Islet of Langerhans (tissue), 1 donor: ENCODE data around the gene ZNF316.
"Not testable (repeated sequence)": the region's sequence is repeated elsewhere in the genome, so short reads cannot be mapped to it uniquely, and the experiment has no call there.

Experiments used
- FAIRE-seq: peaks from one replicate; lab custom pipeline; 2011; peaks lifted over from hg19 to GRCh38; lab: Jason Lieb, UNC

The ZNF316 gene

DNA sequence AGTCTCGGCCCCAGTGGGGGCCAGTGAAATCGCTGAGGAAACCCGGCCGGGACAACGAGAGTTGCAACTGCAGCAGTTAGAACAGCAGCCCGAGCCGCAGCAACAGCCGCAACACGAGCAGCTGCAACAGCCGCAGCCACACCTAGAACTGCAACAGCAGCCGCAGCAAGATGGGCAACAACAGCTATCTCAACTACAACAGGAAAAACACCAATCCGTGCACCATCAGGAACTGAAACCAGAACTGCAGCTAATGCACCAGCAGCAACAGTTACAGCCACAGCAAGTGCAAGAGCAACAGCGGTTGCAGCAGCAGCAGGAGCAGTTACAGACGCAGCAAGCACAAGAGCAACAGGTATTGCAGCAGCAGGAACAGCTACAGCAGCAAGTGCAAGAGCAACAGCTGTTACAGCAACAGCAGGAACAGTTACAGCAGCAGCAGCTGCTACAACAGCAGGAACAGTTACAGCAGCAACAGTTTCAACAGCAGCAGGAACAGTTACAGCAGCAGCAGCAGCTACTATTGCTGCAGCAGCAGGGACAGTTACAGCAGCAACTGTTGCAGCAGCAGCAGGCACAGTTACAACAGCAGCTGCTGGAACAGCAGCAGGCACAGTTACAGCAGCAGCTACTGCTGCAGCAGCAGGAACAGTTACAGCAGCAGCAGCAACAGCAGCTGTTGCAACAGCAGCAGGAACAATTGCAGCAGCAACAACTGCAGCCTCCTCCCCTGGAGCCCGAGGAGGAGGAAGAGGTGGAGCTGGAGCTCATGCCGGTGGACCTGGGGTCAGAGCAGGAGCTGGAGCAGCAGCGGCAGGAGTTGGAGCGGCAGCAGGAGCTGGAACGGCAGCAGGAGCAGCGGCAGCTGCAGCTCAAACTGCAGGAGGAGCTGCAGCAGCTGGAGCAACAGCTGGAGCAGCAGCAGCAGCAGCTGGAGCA lies 15.7 kb upstream of the ZNF316 start:
- no peak for FAIRE-seq

DNA sequence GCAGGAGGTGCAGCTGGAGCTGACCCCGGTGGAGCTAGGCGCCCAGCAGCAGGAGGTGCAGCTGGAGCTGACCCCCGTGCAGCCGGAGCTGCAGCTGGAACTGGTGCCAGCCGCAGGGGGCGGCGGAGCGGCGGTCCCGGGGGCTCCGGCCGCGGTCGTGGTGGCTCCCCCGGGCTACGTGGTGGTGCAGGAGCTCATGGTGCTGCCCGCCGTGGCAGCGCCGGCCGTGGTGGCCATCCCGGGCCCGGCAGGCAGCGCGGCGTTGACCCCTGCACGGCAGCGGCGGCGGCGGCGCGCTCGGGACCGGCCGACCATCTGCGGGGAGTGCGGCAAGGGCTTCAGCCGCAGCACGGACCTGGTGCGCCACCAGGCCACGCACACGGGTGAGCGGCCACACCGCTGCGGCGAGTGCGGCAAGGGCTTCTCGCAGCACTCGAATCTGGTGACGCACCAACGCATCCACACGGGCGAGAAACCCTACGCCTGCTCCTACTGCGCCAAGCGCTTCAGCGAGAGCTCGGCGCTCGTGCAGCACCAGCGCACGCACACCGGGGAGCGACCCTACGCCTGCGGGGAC lies 14.9 kb upstream of the ZNF316 start:
- no peak for FAIRE-seq

DNA sequence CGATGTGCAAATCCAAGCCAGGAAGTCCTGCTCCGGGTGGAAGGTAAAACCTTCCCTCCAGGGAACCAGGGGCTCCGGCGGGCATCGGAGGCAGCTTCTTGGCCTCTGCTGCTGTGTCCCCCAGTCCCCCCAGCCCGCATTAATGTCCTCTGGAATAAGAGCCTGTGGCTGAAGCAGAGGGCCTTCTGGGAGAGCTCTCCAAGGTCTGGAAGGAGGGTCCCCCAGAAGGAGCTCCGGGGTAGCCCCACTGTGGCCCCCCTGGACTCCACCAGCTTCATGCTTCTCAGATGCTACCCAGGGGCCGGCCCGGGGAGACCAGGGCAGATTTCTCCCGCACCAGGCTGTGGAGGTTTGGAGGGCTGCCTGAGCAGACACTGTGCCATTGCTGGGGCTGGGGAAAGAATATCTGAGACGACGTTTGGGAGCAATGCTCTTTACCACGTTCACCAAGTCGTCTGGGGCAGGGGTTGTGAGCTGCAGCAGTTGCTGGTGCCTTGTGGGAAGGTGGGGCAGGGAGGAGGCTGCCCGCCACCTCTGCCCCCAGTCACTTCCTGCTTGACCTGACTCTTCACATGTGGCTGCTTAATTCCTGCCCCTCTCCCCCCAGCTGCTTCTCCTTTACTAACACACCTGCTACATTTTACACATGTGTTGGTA lies 13.4 kb upstream of the ZNF316 start:
- FAIRE-seq = no peak

DNA sequence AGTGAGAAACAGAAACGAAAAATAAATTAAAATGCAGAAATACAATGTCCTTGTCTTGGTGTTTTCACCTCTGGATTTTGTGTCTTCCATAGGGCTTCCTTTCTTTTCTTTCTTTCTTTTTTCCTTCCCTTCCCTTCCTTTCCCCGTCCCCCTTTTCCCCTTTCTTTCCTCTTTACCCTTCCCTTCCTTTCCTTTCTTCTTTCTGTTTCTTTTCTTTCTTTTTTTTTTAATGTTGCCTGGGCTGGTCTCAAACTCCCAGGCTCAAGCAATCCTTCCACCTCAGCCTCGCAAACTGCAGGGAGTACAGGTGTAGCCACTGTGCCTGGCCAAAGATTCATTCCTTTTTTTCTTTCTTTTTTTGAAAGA lies 12.9 kb upstream of the ZNF316 start:
- FAIRE-seq = no peak

DNA sequence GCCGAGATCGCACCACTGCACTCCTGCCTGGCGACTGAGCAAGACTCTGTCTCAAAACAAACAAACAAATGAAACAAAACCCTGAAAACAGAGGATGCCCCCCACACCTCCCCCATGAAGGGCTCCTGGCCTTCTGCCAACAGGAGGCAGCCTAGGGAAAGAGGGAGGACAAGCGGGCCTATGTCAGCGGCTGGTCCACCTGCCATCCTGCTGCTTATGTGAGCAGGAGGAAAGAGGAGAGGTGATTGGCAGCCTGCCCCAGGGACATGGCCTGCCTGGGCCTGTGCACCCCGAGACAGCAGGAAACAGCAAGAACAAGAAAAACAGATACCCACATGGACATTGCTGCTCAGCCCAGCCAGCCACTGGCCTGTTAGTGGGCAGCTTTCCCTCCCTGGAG lies 9.1 kb upstream of the ZNF316 start:
- FAIRE-seq = no peak

DNA sequence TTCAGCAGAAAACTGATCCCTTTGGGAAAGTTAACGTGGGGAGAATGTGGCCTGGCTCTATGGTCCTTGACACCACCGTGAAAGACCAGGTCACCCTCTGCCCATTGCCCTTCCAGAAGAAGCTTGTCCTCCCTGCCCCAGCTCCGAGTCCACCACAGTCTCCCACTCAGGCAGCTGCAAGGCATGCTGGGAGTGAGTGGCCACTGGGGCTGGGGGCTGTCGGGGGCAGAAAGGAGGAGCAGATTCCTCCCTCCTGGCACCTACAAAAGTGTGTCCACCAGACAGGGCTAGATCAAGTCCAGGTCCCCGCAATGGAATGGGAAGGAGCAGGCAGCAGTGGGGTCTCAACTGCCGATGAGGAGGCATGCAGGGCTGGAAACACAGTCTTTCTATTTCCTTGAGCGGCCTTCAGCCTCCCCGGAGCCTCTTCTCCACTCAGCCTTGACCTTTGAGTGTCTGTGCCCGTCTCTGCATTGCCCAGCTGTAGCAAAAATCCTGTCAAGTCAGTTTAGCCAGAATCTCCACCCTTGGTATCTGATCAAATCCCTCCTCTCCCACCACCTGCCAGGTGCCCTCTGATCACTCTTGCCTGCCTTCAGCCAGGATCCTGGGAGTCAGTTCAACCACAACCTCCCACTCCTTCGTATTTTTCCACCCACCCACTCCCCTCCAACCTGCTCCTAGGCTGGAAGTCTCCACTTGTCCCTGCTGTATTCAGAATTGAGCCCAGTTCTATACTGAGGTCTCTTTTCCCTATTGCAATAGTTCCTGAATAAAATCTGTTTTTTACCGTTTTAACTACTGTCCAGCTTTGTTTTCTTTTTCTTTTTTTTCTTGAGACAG lies 6.9 kb upstream of the ZNF316 start:
- FAIRE-seq = no peak

DNA sequence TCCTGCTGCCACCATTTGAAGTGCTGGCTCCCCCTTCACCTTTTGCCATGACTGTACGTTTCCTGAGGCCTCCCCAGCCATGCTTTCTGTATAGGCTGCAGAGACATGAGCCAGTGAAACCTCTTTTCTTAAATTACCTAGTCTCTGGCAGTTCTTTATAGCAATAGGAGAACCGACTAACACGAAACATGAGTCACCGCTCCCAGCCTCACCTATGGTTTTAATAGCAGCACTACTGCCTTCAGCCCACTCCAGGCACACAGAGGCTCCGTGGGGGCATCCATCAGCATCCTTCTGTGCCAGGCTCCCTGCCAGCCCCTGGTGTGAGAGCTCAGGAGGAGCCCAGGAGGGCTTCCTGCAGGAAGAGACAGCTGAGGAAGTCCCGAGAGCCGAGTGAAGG lies 5.5 kb upstream of the ZNF316 start:
- FAIRE-seq = no peak

DNA sequence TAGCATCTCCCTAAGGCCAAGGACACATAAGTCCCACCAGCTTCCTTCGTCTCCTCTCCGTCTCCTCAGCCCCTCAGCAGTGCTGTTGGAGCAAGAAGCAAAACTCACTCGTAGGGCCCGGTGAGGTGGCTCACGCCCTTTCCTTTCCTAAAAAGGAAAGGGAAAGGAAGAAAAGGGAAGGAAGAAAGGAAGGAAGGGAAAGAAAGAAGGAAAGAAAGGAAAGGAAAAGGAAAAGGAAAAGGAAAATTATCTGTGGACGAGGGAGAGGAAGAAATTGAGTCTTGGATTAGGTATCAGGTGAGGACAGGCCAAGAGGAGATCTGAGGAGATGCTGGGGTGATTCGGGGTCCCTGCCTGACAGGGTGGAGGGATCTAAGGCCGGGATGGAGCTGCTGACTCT lies 3.1 kb upstream of the ZNF316 start:
- FAIRE-seq = no peak

DNA sequence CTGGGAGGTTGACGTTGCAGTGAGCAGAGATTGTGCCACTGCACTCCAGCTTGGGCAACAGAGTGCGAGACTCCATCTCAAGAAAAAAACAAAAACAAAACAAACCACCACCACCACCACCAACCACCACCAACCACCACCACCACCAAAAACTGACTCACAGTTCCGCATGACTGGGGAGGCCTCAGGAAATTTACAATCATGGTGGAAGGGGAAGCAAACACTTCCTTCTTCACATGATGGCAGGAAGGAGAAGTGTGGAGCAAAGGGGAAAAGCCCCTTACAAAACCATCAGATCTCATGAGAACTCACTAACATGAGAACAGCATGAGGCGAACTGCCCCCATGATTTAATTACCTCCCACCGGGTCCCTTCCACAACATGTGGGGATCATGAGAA lies 2.1 kb upstream of the ZNF316 start:
- not testable (repeated sequence) for FAIRE-seq

DNA sequence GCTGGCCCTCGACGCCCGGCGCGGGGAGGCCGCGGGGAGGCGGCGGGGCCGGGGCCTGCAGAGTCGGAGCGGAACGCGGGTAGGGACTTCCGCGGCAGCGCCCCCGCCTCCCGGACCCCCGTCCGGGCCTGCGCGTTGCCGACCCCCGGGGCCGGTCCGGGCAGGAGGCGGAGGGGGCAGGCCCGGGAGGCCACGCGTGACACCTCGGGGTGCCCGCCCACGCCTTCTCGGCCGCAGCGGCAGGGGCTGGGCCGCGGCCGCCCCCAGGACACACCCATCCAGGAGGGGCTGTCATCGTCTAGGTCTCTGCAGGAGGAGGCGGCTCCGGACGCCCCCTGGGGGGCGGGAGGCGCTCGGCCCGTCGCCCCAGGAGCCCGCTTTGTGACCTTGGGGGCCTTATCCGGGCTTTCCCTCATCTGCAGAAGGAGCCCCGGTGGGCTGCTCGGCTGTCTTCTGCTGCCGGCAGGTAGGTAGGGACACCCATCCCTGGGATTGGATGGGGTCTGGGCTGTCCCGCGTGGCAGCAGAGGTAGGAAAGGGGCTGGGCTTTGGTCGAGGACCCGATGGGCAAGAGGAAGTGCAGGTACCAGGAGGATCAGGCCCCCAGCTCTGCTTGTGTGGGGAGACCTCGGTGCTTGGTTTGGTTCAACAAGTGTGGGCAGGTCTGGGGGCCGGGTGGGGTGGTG lies 569 bp downstream of the ZNF316 start:
- FAIRE-seq = no peak

DNA sequence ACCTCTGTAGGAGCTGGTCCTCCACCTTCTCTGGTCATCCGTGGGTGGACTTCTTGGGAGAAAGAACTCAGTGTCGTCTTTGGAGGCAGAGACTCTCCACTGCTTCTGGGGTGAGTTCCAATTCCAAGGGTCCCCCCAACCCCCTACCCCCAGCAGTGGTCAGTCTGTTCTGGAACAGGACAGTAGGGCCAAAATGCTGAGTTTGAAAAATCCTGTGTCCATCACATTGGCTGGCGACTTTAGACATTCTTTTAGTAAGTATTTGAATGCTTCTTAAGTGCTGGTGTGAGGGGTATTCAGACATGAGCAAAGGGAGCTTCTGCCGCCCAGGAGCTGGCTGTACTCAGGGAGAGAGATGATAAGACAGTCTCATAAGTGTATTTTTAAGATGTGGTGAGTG lies 1.9 kb downstream of the ZNF316 start:
- FAIRE-seq = no peak

DNA sequence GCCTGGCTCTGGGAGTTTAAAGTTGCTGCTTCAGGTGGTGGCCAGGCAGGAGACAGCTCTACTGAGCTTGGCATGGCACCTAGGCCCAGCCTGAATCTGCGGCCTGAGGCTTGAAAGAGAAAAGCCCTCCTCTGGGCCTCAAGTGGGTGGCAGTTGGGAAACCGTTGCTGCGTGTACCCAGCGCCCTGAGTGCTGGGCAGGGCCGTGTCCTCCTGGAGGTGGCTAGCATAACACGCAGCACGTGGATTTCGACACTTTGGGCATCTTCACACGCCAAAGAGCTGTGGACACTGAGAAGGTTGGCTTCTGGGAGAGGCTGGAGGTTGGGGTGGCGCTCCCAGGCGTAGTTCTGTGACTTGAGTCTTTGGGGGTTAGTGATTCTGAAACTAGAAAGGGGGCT lies 2.5 kb downstream of the ZNF316 start:
- FAIRE-seq = no peak

DNA sequence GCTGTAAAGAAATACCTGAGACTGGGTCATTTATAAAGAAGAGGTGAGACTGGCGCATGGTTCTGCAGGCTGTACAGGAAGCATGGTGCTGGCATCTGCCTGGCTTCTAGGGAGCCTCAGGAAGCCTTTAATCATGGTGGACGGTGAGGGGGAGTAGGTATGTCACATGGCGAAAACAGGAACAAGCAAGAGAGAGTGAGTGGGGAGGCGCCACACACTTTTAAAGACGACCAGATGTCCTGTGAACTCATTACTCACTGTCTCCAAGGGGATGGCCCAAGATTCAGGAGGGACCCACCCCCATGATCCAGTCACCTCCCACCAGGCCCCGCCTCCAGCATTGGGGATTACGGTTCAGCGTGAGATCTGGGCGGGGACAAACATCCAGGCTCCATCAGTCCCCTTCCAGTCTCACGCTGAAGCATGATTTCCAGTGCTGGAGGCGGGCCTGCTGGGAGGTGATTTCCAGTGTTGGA lies 3.2 kb downstream of the ZNF316 start:
- no peak for FAIRE-seq

DNA sequence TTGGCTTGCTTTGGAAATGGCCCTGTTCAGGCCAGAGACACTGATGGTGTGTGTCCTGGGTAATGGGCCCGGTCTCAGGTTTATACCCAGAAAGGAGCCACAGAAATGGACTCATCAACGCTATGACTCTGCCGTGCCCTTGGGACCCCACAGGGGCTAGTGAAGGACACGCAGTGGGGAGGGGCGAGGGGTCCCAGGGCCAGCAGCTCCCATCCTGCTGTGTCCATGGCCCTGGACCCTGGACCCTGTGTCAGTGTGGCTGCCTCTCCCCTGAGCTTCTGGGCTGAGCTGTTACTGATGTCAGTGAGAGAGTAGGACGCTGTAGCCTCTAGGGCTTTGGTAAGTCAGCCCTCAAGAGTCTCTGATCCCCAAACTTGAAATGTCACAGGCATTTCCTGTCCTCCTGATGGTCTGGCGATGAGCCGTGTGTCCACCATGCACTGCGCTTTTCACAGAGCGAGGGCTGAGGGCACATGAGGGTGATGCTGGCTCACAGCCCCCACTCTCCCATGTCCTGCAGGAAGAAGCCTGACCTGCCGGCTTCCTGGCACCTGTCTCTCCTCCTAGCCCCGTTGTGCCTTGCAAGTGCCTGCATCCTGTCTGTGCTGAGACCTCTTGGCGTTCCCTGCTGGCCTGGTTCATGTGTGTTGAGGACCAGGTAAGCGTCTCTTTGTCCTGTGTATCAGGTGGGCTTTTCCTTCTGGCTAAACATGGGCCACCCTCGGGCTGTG lies 4.4 kb downstream of the ZNF316 start:
- no peak for FAIRE-seq

DNA sequence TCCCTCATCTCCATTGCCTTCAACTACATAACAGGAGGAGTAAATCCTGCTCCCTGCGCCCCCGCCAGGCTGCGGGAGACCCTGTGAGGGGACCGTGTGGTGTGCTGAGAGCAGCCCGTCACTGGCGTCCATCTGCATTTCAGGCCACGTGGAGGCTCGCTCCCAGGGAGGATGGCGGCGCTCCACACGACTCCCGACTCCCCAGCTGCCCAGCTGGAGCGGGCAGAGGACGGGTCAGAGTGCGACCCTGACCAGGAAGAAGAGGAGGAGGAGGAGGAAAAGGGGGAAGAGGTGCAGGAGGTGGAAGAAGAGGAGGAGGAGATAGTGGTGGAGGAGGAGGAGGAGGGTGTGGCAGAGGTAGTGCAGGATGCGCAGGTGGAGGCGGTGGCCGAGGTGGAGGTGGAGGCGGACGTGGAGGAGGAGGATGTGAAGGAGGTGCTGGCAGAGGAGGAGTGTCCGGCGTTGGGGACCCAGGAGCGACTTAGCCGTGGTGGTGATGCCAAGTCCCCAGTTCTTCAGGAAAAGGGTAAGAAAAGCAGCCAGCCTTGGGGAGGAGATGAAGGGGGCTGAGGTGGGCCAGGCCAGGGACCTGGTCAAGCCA lies 5.2 kb downstream of the ZNF316 start:
- FAIRE-seq = no peak

DNA sequence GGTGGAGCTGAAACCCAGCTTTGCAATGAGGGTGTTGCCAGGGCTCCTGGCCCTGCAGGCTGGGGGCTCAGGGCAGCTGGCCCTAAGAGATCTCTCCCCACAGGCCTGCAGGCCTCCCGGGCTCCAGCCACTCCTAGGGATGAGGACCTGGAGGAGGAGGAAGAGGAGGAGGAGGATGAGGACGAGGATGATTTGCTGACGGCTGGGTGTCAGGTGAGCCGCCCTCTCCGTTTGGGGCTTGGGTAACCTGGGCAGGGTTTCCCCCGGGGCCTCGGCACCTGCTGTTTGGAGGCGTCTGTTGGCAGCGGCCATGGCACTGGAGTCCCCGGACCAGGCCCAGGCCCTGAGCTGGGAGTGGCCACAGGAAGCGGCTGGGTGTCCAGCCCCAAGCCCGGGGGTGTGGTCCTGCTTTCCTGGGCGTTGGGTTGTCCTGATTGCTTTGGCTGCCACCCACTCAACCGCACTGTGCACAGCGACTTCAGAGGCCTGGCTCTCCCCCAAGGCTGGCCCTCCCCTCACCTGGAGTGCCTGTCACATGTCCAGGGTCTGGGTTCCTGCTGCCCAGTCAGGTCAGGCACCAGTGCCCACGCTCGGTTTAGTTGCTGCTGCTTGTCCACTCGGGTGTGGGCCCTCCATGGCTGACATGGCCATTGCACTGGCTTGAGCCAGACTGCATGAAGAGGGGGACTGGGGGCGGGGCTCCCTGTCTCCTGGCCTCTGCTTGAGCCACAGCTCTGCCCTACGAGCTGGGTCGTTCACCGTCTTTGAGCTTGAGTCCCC lies 5.9 kb downstream of the ZNF316 start:
- no peak for FAIRE-seq

DNA sequence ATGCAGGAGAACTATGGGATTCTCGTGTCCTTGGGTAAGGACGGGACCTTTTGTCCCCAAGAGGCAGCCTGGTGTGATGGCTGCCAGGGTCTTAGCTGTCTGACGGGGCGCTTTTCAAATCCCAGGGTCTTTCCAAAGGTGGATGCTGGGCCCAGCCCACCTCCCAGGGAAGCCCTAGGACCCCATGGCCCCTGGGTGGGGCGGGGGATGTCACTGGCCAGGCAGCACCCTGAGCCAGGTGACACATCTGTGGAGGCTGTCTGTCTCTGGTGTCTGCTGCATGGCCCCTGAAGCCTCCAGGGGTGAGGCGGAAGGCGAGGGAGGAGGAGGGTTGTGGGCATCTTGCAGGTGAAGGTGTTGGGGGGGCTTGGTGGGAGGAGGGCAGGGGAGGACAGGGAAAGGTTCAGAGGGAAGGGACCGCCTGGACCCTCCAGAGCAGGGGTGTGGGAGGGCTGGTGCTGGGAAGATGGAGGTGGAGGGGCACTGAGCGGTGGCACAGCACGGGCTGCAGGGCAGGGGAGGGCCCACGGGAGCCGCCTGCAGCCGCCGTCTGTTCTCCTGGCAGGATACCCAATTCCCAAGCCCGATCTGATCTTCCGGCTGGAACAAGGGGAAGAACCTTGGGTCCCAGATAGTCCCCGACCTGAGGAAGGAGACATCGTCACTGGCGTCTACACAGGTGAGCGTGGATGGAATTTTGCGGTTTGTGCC lies 7.0 kb downstream of the ZNF316 start:
- FAIRE-seq = no peak

DNA sequence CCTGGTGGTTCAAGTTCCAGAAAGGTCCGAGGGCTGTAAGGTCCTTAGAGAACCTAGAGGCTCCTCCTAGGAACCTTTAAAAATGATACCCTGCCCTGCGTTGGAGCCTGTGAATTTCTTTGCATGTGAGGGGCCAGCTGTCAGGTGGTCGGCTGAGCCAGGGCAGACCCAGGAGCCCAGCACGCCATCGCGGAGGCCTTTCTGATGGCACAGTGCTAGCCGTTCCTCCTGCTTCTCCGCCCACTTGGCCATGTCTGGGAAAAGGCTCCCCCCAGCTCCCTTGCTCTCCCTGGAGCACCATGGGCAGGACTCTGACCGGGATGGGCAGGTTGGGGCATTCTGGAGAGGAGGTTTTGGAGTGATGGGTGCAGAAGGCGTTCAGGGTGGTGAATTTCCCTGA lies 7.6 kb downstream of the ZNF316 start:
- no peak for FAIRE-seq

DNA sequence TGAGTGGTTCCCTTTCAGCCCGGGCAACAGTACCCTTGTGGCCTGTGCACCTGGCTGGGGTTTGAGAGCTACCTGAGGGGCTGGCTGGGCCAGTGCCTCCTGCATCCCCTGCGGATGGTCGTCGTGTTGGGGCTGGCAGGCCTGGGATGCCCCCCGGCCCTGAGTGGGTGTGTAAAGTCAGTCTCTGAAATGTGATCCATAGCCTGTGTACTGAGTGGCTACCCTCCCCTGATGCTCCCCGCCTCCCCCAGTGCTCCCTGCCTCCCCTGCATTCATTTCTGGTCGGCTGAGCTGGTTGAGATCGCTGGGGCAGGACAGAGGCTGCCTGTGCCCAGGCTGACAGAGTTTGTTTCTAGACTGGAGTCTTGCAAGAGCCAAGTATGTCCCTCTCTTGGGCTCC lies 9.3 kb downstream of the ZNF316 start:
- FAIRE-seq = no peak
